Activated CD4-positive, CD25-positive, alpha-beta regulatory T cell treated with anti-CD3 and anti-CD28 coated beads, Interleukin-2, amount 50 U/mL, for 72 hours (primary cell): ENCODE results near the gene ERP27.
A peak's percentile ranks its signal among the peaks of the same experiment; 100 is the strongest.

ENCODE experiments used
- DNase-seq: peaks from one replicate; pipeline ENCODE4 v3.0.0; 2021

The ERP27 gene

DNA sequence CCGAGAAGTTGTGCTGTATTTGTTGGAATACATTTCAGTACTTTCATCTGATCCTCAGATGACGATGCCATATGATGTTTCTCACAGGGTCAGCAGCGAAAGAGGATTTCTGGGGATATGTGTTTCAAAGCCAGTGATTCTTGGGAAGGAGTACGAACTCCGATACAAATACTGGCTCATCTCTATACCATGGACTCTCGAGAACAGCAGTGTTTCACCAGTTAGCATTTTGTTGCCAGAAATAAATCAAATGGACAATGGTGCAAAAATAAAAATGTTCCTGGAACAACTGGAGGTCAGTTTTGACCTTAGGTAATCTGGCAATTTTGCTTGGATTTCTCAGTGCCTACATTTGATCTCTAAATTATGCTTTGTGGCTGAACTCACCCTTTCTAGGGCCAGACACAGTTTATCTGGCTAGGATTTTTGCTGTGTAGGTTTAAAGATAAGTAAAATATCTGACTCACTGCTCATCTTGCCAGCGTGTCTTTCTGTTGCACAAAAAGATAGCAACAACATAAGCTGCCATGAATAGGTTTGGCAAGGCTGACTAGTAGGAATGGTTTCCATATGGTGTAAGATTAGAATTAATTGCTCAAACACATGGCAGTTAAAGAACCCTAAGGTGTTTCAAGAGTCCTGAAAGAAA is 41.7 kb downstream of the ERP27 start:
- DNase-seq = no peak

DNA sequence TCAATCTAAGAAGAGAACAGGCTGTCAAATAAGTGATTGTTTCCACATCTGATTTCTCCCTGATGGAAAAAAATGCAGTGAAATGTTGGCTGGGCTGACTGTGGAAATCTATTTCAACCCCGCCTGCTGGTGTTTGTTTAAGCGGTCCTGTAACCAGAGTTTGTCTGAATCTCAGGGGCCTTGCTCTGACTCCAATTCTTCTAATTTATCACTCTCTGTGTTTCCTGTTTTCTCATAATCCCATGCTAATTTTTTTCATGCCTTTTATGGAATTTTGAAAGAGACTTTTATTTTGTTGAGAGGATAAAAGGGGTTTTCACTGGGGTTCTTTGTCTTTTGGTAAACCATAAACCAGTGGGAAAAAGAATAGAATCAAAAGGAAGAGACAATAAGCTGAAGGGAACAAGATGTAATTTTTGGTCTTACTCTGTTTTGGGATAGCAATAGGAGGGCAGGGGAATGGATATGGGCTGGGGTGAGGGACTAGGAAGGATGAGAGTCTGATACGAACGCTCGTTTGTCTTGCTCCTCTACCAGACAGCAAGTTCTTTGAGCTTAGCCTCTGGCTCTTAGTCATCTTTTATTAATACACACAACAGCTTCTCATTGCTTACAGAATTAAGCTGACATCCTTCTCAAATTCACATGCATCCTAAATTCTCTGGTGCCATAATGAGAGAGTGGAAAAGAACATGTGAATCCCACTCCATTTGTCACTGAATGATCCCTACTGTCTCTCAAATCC is 44.7 kb downstream of the ERP27 start:
- DNase-seq = no peak

DNA sequence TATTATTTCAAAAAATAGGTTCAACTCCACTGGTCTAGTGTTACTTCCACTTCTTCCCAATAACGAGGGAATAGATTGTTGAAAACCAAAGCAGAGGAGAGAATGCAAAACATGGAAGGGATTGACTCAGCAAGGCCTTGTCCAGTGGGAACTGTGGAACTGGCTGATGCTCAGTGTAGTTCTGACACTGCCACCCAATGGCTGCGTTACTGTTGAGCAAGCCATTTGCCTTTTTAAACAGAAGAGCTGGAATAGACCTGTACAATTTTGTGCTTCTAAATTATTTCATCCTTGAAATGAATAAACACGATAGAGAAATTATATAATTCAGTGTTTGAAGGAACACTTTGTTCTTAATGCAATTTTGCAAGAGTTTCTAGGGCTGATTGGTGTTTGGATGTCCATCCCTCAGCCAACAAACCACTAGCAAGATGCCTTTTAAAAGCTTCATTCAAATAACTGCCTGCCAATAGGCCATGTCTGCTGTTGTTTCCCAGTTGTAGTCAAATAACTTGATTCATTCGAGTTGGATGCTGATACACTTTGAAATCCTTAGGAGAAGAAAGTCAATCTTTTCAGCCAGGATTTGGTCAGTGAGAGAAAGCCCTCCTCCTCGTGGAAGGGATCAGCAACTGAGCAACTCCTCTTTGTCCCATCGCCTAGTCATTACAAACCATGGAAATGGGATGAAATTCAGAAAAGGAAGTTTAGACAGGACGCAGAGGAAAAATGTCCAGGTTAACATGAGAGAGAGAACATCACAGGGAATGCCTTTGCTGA is 45.4 kb downstream of the ERP27 start:
- DNase-seq = no peak

DNA sequence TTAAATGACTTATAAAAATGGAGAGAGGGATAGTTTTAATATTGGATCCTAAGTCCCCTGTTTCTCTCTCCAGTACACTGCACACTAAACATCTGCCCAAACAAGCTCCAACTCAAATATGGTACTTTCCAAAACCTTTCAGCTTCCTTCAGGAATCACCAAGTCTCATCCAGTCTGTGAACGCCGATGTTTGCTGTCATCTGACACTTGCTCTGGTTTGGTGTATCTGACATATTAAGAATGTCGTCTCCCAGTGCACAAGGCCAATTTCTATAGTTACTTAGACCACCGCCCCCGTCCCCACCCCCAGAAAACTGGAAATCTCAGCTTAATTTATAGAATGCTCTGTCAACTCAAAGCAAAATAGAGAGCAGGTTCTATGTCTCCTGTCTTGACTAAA is 47.6 kb downstream of the ERP27 start:
- DNase-seq = no peak

- no peak for DNase-seq
Measured at GRCh38 chr12:14886271-14886670, 52.1 kb downstream of the ERP27 start.

GRCh38 chr12:14885718-14886221 is 52.6 kb downstream of the ERP27 start, which contains the start of gene MGP:
TSS of gene MGP (minus strand) at chr12:14885854. CDS start at chr12:14885791, 63 bp downstream.
- DNase-seq = no peak

DNA sequence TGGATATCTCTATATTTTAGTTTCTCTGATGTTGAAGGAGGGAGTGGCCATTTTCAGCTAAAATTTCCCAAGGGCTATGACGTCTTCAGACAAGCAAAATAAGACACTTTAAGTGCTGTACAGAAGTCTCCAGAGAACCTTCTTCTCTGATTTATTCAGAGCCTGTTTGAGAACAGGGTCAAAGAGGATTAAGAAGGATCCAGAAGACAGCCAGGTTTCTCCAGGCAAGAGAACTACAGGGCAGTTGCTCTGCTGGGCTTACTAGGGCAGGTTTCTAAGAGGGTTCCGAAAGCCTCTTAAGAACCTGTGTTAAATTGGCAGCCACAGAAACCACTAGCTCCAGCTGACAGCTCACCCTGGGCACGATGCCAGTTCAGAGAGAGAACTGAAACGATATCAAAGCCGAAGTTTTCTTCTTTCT is 53.9 kb downstream of the ERP27 start:
- DNase-seq = peak; percentile 63

- no peak for DNase-seq
Measured at GRCh38 chr12:14883686-14884085, 54.7 kb downstream of the ERP27 start.

- no peak for DNase-seq
Measured at GRCh38 chr12:14880890-14881453, 57.4 kb downstream of the ERP27 start.

- DNase-seq = no peak
Measured at GRCh38 chr12:14879222-14879933, 59.0 kb downstream of the ERP27 start.

GRCh38 chr12:14878488-14878887 is 59.8 kb downstream of the ERP27 start:
- no peak for DNase-seq

GRCh38 chr12:14876833-14877232 is 61.5 kb downstream of the ERP27 start:
- no peak for DNase-seq

- no peak for DNase-seq
Measured at GRCh38 chr12:14874882-14875281, 63.5 kb downstream of the ERP27 start.

DNA sequence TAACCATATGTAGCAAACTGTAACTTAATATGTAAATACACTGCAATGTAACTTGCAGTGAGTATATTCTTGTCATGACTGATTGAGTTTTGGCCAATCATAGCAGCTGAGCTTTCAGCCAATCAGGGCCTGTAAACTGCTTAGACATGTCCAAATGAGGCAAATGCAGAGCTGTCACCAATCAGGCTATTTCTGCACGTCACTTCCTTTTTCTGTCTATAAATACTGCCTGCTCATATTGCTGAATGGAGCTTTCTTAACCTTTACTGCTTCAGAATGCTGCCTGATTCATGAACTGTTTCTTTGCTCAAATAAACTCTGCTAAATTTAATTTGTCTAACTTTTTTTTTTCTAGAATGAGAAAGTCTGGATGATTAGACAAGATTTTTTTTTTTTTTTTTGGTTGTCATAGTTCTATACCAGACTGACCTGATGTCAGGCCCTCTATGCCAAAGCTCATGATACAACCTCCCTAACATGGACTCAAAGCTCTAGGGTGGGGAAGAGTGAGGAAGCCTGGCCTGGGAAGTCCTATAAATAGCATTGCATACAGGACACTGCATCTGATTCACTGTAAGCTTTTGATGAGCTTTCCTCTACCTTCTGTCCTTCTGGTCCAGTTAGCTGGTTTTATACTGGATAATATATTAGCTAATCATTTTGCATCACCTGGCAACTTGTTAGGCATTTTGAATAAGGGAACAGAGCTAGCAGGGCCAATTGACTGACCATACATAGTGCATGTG is 64.7 kb downstream of the ERP27 start:
- DNase-seq = no peak

DNA sequence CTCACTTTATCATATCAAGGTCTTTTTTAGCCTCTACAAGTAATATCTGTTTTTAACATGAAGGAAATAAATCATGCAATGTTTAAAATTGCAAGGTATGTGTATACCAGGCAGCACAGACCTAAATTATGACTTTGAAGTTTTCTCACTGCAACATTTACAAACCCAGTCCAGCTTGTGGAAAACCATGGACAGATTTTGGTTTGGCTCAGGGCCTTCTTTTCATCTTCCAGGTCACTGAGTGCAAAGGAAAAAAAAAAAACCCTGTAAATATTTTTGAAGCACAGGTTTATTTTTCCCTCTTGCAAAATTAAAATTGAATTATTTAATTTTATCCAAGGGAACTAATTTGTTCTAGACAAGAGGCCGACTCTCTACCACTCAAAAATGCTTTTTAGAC is 66.5 kb downstream of the ERP27 start:
- DNase-seq = no peak

DNA sequence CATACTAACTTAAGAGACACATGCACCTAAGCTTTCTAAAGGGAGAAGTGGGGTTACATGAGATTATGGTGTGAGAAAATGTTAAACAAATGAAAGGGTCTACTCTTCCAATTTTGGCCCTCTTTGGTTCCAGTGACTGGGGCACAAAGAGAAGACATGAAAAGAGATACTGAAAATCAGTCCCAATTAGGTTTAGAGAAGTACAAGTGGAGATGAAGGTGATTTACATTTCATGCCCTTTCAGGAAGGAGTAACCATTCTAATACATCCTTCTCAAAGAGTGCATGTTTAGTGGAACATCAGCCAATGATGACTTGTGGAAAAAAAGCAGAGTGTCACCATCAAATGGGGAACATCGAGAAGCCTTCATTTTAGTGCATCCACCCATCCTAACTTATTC is 67.1 kb downstream of the ERP27 start:
- no peak for DNase-seq

- DNase-seq = no peak
Measured at GRCh38 chr12:14868916-14869506, 69.3 kb downstream of the ERP27 start.
